ENCODE results near the gene FBLN1.
"Not testable (repeated sequence)": the region's sequence is repeated elsewhere in the genome, so short reads cannot be mapped to it uniquely, and the experiment has no call there.

Gene FBLN1

DNA sequence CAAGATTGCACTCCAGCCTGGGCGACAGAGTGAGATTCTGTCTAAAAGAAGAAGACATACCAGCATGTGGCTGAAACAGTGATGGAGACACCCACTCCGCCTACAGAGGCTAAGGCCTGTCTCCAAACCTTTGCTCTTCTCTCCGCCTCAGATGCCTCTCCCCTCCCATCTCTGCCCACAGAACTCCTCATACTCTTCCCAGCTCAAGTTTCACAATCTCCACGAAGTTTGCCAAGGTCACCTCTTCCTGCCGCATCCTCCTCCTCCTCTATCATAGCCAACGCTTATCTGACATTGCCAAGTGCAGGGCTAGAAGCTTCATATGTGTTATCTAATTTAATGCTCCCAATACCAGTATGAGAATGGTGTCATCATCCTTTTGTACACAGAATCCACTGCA lies 25.9 kb upstream of the FBLN1 start:
- in situ Hi-C loops (cut with MboI; ENCODE audit: low sequenced_read_pairs) = no loop called here

DNA sequence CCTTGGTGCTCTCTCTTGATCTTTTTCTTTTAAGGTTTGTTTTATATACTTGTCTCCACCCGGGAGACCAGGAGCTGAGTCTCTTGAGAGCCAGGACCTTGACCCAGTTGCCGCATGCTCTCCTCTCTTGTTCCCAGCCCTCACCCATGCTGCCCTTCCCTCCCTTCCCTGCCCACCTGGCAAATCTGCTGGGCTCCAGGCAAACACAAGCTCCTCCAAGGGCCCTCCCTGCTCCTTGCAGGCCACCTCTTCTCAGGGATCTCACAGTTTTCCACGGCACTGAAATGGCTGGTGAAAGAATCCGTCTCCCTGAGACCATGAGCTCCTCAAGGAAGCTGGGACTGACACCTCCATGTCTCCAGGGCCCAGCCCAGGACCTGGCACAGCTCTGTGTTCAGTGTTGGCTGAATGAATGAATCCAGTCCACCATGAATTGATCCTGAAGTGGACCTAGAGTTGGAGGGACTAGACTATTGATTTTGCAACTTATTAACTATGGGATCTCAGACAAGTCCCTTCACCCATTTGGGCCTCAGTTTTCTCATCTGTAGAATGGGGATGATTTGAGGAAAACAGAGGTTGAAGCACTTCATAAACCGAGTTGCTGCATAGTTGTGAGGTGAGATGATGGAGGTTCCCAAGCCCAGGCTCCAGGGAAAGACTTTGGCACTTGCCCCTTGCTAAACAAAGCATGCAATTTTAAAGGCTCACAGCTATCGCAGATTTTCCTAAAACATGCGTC lies 25.1 kb upstream of the FBLN1 start:
- in situ Hi-C loops (cut with MboI; ENCODE audit: low sequenced_read_pairs) = no loop called here

DNA sequence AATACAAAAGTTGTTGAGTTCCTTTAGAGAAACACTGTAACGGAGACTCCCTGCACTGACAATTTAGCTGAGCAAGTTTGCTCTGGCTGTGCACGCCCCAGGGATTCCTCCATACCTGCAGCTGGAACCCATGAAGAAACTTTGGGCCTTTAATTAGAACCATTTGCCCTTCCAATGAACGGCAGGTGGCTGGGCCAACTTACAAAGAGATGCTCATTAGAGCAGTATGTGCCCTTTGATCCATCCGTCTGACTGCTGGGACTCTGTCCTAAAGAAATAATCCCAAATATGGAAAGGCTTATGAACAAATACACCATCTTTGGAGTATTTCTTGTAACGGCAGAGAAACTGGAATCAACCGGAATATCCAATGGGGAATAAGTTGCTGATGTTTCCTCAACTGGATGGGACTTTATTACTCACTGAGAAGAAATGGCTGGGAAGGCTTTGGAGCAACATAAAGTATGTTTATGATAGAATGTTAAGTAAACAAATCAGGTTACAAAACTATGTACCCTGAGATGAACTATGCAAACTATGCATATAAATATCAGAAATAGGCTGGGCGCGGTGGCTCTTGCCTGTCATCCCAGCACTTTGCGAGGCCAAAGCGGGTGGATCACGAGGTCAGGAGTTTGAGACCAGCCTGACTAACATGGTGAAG lies 24.4 kb upstream of the FBLN1 start:
- in situ Hi-C loops (cut with MboI; ENCODE audit: low sequenced_read_pairs) = no loop called here

DNA sequence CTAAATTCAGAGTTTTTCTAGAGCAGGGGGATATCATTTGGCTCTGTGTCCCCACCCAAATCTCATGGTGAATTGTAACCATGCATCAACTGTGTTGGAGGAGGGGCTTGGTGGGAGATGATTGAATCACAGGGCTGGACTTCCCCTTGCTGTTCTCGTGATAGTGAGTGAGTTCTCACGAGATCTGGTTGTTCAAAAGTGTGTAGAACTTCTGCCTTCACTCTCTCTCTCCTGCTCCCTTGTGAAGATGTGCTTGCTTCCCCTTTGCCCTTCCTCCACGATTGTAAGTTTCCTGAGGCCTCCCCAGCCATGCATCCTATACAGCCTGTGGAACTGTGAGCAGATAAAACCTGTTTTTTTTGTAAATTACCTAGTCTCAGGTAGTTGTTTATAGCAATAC lies 22.0 kb upstream of the FBLN1 start:
- in situ Hi-C loops (cut with MboI; ENCODE audit: low sequenced_read_pairs) = no loop called here

DNA sequence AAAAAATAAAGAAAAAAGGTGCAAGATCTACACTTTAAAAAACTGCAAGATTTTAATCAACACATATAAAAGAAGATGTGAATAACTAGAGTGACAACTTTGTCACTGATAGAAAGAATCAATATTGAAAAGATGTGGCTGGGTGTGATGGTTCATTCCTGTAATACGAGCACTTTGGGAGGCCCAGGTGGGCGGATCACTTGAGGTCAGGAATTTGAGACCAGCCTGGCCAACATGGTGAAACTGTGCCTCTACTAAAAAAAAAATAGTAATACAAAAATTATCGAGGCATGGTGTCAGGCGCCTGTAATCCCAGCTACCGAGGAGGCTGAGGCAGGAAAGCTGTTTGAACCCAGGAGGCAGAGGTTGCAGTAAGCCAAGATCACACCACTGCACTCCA lies 21.0 kb upstream of the FBLN1 start:
- in situ Hi-C loops (cut with MboI; ENCODE audit: low sequenced_read_pairs) = no loop called here

DNA sequence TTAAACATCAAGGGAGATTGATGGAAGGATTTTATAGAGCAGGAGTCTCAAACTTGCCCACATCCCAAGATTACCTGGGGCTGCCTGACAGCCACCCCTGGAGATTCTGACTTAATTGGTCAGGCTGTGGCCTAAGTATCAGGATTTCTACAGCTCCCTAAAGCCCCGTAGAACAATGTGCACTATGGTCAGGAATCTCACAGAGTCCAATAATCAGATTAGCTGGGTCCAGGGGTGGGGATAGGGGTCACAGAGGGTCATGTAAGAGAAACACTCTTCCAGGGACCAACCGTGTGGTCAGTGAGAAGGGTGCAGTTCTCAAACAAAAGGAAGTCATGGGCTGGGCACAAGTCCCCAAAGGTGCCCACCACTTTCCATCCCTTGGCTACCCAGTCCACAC lies 20.5 kb upstream of the FBLN1 start:
- in situ Hi-C loops (cut with MboI; ENCODE audit: low sequenced_read_pairs) = no loop called here

DNA sequence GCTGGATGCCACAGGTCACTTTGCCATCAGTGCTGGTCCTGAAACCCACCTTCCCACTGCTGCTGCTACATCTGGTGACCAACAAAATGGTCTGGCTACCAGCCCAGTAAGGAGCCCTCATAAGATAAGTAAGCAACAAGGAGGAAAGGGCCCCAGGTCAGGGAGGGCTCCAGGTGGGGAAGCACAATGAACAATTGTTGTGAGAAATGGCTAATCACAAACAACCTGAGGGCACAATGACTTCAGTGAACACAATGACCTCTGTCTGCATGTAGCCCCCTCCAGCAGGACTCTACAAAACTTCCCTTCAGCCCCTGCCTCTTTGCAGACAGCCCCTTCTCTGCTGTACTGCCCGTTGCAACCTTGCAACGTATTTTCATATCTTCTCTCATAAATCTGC lies 19.4 kb upstream of the FBLN1 start:
- in situ Hi-C loops (cut with MboI; ENCODE audit: low sequenced_read_pairs) = no loop called here

DNA sequence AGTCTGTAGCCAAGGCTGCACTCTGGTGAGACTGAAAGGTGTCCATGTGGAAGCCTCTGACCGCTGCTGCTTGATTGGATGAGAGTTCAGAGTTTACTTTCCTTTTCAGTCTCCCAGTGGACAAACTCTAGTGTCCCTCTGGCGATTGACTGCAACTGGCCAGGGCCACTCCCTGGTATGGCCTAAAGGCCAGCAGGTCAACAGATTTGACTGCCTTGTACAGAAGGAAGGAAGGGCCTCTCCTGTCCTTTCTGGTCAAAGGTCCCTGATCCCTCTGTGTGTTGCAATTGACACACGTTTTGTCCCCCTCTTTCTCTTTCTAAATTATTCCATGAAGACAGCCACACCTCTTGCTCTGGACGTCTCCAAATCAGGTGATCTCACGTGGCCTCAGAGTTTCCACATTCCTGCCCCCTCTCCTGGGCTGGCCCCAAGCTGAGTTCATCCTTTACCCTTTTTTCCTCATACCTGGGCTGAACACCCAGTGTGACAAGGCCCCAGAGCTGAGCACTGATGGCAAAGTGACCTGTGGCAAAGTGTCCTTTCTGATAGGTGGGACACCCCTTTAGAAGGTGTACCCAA lies 18.7 kb upstream of the FBLN1 start:
- in situ Hi-C loops (cut with MboI; ENCODE audit: low sequenced_read_pairs) = no loop called here

DNA sequence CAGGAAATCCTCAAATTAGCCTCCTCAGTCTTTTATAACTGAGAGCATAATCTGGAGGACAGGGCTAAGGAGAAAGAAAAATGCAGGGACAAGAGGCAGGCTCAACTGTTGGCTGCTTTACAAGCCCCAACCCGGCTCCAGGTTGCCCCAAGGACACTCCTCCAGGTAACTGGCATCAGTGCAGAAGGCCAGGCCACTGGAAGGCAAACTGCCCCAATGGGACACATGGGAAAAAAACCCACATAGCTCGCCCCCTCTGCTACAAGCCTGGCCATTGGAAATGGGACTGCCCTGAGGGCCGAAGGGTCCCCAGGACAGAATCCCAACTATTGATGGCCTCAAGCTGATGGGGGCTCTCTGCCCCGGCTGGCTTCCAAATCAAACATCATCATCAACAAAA lies 17.9 kb upstream of the FBLN1 start:
- in situ Hi-C loops (cut with MboI; ENCODE audit: low sequenced_read_pairs) = no loop called here

DNA sequence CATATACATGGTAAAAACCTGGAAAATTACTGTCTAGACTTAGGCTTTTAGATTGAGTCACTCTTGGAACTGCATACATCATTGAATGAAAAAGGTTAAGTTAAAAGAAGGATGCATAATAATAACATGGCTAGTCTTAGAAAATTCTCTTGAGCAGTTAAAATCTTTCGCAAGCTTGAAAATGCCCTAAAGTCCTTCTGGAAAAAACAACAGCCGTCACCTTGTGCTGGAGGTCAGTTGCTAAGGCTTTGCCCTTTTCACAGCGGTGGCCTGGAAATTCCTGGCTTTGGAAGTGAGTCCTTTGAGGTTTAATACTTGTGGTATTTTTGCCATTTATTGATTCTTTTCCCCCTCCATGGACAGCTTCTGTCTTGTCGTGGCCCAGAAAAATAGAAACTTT lies 17.4 kb upstream of the FBLN1 start:
- in situ Hi-C loops (cut with MboI; ENCODE audit: low sequenced_read_pairs) = no loop called here

DNA sequence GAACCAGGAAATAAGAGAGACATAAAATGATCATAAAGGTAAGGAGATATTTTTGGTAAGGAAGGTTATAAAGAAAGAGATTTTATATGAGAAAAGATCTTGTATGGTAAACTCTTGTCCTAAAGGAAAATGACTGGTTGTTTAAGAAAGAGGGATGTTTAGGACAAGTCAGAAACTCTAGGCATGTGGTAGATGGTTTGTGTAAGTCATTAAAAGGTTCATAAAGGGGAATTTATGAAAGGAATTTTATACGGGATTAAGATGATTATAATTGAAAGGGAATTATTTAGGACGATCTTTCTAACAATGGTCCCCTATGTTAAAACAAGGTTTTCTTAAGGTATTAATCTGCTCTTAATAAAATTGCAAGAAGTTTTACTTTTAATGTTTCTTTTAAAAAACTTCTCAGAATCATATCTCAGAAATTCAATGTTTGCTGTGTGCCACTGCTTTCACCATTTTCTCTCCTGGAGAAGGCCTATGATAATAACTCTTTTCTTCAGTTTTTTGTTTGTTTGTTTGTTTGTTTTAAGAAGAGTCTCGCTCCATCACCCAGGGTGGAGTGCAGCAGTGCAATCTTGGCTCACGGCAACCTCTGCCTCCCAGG lies 13.8 kb upstream of the FBLN1 start:
- in situ Hi-C loops (cut with MboI; ENCODE audit: low sequenced_read_pairs) = no loop called here

DNA sequence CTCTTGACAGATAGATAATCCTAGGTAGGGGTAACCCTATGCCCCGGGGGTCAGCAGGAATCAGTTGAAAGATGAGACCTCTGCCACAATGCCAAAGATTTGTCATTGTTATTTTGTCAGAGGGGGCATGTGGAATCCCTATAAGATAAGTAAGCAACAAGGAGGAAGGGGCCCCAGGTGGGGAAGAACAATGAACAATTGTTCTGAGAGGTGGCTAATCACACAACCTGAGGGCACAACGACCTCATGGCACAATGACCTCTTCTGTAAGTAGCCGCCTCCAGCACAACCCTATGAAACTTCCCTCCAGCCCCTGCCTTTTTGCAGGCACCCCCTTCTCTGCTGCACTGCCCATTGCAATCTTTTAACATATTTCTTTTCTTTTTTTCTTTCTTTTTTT lies 11.8 kb upstream of the FBLN1 start:
- in situ Hi-C loops (cut with MboI; ENCODE audit: low sequenced_read_pairs) = no loop called here

DNA sequence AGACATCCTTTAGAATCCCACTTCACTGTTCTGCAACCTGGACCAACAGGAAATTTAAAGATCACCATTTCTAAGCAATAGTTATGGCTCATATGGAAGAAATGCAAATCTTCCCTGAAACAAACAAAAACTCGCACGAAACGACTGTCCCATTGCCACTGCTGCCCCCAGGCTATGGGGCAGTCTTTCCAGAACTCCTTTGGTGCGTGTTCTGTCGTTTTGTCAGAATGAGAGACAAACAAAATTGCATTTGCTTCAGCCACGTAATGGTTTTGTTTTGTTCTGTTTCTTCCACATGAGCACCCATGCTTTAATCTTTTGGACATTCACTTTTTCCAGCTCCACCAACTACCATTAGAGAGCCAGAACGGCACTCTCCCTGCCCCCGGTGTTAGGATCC lies 10.8 kb upstream of the FBLN1 start:
- in situ Hi-C loops (cut with MboI; ENCODE audit: low sequenced_read_pairs) = no loop called here

DNA sequence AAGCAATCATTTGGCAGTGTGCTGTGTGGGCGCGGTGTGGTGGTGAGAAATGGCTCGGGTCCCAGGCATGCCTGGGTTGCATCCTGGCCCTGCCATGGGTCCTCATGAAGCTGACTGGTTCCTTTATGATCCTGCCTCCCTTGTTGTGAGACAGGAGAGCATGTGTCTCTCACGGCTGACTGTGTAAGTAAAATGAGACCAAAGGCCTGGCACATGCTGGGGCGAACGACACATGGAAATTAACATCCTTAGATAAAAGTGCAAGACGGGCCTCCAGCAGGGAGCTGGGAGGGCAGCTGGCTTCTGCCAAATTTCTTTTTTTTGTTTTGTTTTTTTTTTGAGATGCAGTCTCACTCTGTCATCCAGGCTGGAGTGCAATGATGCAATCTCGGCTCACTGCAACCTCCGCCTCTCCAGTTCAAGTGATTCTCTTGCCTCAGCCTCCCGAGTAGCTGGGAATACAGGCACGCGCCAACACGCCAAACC lies 9.4 kb upstream of the FBLN1 start:
- in situ Hi-C loops (cut with MboI; ENCODE audit: low sequenced_read_pairs) = no loop called here

DNA sequence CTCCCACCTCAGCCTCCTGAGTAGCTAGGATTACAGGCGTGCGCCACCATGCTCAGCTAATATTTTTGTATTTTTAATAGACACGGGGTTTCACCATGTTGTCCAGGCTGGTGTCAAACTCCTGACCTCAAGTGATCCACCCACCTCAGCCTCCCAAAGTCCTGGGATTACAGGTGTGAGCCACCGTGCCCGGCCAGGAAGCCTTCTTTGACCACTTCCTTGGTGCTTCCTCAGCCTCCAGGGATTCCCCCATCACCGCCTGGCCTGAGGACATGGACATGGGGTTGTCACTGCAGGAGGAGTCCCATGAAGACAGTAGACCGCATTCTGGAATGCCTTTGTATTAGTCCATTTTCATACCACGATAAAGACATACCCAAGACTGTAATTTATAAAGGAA lies 8.4 kb upstream of the FBLN1 start:
- in situ Hi-C loops (cut with MboI; ENCODE audit: low sequenced_read_pairs) = not testable (repeated sequence)

DNA sequence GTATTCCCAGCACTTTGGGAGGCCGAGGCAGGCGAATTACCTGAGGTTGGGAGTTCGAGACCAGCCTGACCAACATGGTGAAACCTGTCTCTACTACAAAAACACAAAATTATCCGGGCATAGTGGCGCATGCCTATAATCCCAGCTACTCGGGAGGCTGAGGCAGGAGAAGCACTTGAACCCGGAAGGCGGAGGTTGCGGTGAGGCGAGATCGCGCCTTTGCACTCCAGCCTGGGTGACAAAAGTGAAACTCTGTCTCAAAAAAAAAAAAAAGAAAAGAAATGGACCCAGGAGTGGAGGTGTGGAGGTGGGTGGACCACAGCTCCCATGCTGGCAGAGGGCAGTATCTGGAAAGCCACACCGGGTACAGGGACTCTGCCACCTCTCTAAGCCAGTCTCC lies 7.1 kb upstream of the FBLN1 start:
- in situ Hi-C loops (cut with MboI; ENCODE audit: low sequenced_read_pairs) = not testable (repeated sequence)

DNA sequence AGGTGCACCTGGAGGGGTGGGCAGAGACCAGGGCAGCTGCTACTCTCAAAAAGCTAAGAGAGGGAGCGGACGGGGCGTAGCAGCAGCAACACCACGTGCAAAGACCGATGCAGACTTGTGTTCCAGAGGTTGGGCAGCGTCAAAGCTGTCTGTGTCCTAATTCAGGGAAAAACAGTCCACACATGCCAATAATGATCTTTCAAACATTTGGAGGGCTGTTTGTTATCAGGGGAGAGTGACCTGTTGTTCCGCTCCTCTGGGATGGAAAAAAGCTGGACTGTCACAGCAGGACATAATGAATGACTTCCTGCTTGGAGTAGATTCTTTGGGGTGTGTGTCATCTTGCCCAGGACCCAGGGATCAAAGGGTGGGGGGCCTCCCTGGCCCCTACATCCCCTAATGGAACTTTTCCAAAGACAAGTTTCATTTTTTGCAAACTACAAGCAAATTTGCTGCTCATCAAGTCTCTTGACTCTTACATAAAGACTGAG lies 6.2 kb upstream of the FBLN1 start:
- in situ Hi-C loops (cut with MboI; ENCODE audit: low sequenced_read_pairs) = no loop called here

DNA sequence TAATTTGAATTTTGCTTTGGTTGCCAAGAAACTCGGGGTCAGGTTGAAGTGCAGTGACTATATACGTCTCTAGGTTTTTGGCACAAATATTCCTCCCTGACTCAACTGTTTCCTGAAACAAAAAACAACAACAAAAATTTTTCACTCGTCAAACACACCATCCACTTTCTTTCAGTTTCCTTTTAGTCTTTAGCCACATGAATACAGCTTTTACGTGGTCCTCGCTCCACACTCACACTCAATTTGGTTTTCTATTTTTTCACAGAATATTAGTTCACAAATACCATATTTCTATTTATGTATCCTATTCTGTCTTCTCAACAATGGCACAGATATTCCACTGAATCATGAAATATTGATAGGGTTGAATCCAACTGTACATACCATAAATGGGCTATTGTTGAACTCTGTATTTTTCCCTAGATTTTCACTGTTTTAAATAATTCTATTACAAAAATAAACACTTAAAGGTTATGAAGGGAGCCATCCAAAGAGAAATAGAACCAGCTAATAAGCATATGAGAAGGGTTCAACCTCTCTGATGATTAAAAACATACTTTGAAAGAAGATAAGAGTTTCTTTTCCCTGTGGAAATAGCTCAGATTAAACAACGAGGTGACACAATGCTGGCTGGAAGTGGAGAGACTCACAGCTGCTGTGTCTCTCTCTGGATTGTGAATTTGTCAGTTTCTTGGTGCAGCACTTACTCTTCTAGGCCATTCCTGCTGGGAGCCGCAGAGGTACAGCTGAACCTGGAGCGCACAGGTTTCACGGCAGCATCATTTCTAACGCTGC lies 5.1 kb upstream of the FBLN1 start:
- in situ Hi-C loops (cut with MboI; ENCODE audit: low sequenced_read_pairs) = no loop called here

DNA sequence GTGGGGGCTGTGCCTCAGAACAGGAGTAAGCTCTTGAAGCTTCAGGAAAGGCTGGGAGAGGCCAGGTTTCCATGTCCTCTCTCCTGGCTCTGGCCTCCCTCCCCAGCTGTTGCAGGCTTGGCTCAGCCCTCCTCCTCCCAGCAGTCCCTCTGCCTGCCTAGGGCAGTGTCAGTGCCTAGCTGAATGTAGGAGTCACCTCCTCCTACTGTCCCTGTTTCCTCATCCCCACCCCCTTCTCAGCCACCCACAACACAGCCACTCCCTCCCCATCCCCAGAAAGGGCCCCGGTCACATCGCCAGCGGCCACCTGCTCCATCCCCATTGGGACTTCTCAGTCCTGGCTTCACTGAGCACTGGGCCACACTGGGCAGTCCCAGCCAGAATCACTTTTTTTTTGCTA lies 2.9 kb upstream of the FBLN1 start:
- in situ Hi-C loops (cut with MboI; ENCODE audit: low sequenced_read_pairs) = no loop called here

DNA sequence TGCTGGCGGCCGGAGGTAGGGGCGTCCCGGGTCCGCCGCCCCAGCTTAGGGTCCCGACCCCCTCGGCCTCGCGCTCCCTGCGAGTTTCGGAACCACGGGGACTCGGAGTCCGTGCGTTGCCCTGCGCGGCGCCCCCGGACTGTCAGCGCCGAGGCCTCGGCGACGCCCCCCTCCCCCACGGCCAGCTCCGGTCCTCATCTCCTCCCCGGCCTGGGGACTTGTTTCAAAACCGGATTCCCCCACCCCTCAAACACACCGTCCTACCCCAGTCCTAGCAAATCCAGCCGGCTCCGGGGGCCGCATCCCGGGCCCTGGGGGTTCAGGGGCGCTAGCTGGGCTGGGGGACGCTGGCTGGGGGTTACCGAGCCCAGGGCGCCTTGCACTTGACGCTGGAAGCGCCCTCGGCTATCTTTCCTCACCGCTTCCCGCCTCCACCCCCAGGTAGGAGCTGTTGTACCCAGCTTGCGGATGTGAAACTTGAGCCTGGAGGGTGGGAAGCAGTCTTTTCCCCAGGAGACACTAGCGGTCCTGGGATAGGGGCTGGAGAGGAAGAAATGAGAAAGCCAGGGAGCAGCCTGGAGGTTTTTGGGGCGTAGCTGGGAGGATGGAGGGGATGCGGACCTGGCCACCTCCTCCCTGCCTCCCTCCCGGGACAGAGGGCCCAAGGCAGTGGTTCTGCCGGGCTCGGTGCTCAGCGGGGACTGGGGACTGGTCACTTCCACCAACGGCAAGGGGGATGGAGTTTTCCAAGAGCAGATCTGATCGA lies 550 bp downstream of the FBLN1 start:
- in situ Hi-C loops (cut with MboI; ENCODE audit: low sequenced_read_pairs) = no loop called here
